Activated T-cell treated with anti-CD3 and anti-CD28 coated beads, Interleukin-2, amount 50 U/mL, for 48 hours (primary cell): ENCODE data around the gene CAMK2D.

Source experiments
- DNase-seq, 2 experiments: peaks; one replicate each; pipeline ENCODE4 v3.0.0-alpha.2; 2020

Gene CAMK2D

GRCh38 chr4:113420938-113421337 lies 340.6 kb downstream of the CAMK2D start:
- no peak for DNase-seq

- DNase-seq, result no peak
Measured at GRCh38 chr4:113419631-113420030, 341.9 kb downstream of the CAMK2D start.

- DNase-seq, result no peak
Measured at GRCh38 chr4:113411496-113411938, 350.0 kb downstream of the CAMK2D start.

GRCh38 chr4:113410686-113411085 lies 350.9 kb downstream of the CAMK2D start:
- DNase-seq, result no peak

GRCh38 chr4:113409181-113409580 lies 352.4 kb downstream of the CAMK2D start:
- no peak for DNase-seq

- DNase-seq, result no peak
Measured at GRCh38 chr4:113407409-113407808, 354.1 kb downstream of the CAMK2D start.

GRCh38 chr4:113406723-113407016 lies 354.9 kb downstream of the CAMK2D start:
- no peak for DNase-seq

GRCh38 chr4:113405874-113406722 lies 355.4 kb downstream of the CAMK2D start:
- DNase-seq, result no peak

- no peak for DNase-seq
Measured at GRCh38 chr4:113404841-113405240, 356.7 kb downstream of the CAMK2D start.

- DNase-seq, result no peak
Measured at GRCh38 chr4:113404167-113404571, 357.4 kb downstream of the CAMK2D start.
